Neural progenitor cell (in vitro differentiated cells): ENCODE measurements around the gene SIAE.
"Not testable (repeated sequence)": the region's sequence is repeated elsewhere in the genome, so short reads cannot be mapped to it uniquely, and the experiment has no call there.

Experiments
- EZH2 ChIP-seq: fragments of 200-600 bp; sonication (generic); IDR thresholded peaks from 2 replicates; pipeline ENCODE4 v1.6.1; 2017; ENCODE audit warnings: antibody characterized with exemption, mild to moderate bottlenecking, moderate library complexity
- EZH2phosphoT487 ChIP-seq: fragments of 200-600 bp; sonication (generic); IDR thresholded peaks from 2 replicates; pipeline ENCODE4 v1.6.1; 2017; ENCODE audit warnings: antibody characterized with exemption
- TF ChIP-seq, protein P1 (sequence below): fragments of 200-600 bp; sonication (generic); IDR thresholded peaks from 2 replicates; pipeline ENCODE4 v1.5.1; 2017; ENCODE audit warnings: antibody characterized with exemption, mild to moderate bottlenecking

DNA sequence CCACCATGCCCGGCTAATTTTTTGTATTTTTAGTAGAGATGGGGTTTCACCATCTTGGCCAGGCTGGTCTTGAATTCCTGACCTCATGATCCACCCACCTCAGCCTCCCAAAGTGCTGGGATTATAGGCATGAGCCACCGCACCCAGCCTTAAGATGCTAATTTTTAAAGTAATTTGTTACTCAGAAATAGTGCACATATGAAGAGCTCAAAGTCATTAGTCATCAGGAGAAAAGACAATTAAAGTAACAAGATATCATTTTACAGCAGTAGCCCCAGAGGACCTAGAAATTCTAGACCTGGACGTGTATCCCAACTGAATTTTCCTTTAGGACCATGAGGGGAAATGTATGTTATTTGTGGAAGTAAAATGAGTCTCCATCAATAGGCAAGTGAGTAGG is 70.8 kb downstream of the SIAE start:
- not testable (repeated sequence) for TF ChIP-seq EZH2phosphoT487, EZH2
- TF ChIP-seq, protein P1, sequence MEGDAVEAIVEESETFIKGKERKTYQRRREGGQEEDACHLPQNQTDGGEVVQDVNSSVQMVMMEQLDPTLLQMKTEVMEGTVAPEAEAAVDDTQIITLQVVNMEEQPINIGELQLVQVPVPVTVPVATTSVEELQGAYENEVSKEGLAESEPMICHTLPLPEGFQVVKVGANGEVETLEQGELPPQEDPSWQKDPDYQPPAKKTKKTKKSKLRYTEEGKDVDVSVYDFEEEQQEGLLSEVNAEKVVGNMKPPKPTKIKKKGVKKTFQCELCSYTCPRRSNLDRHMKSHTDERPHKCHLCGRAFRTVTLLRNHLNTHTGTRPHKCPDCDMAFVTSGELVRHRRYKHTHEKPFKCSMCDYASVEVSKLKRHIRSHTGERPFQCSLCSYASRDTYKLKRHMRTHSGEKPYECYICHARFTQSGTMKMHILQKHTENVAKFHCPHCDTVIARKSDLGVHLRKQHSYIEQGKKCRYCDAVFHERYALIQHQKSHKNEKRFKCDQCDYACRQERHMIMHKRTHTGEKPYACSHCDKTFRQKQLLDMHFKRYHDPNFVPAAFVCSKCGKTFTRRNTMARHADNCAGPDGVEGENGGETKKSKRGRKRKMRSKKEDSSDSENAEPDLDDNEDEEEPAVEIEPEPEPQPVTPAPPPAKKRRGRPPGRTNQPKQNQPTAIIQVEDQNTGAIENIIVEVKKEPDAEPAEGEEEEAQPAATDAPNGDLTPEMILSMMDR: not testable (repeated sequence)
